Ovary (tissue), 3 donors: Measurements from ENCODE around the gene SCRN3.

Experiments
- POLR2A ChIP-seq: fragments of 450-650 bp; IDR thresholded peaks from one replicate; pipeline ENCODE4 v1.6.1; 2017; ENCODE audit warnings: antibody characterized with exemption, mild to moderate bottlenecking, moderate library complexity
- TF ChIP-seq, protein P1 (sequence below), 3 donors: fragments of 450-650 bp in 2 of 3; fragments of 200-600 bp in 1 of 3; IDR thresholded peaks; one replicate each; pipeline versions ENCODE4 v1.5.1 to v1.8.0; 2016 to 2022; ENCODE audit warnings: antibody characterized with exemption in 3 of 3, mild to moderate bottlenecking in 1 of 3
- donor health status: DM: no; HTN: no; CAD: no.

DNA sequence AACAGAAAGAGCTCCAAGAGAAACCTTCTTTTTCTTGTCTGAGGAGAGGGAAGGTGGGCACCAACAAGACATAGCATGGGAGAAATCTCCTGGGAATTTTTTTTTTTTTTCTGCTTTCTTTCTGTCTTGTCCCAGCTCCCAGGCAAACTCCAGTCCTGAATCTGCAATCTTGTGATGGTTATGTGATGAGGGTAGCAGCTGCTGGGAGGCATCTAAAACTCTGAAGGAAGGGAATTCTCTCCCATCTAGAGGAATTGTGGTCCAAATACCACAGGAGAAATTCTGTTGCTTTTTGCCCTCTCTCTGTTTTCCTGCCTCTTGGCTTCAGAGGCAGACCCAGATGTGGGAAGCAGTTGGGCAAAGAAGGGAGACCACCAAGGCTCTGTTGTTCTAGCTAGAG, 16.7 kb downstream of the SCRN3 start:
- TF ChIP-seq, protein P1, sequence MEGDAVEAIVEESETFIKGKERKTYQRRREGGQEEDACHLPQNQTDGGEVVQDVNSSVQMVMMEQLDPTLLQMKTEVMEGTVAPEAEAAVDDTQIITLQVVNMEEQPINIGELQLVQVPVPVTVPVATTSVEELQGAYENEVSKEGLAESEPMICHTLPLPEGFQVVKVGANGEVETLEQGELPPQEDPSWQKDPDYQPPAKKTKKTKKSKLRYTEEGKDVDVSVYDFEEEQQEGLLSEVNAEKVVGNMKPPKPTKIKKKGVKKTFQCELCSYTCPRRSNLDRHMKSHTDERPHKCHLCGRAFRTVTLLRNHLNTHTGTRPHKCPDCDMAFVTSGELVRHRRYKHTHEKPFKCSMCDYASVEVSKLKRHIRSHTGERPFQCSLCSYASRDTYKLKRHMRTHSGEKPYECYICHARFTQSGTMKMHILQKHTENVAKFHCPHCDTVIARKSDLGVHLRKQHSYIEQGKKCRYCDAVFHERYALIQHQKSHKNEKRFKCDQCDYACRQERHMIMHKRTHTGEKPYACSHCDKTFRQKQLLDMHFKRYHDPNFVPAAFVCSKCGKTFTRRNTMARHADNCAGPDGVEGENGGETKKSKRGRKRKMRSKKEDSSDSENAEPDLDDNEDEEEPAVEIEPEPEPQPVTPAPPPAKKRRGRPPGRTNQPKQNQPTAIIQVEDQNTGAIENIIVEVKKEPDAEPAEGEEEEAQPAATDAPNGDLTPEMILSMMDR (IDR thresholded peaks at IDR 0.05), result no peak
- TF ChIP-seq POLR2A, result no peak
